ENCODE measurements around the gene CCDC14. TPM values are rescaled to one million over a fixed set of nuclear protein-coding genes. Genes with fewer than 3 reads are reported as not detected.
A peak's percentile ranks its signal among the peaks of the same experiment; 100 is the strongest.
"Not testable (repeated sequence)": the region's sequence is repeated elsewhere in the genome, so short reads cannot be mapped to it uniquely, and the experiment has no call there.

The CCDC14 gene
- total and polyA plus RNA-seq, 5 experiments from 2014 or later, result 4.6 to 44.4 (median 6.6) TPM

GRCh38 chr3:123981317-123981716 lies 20.3 kb upstream of the CCDC14 start:
- ATAC-seq, H3K36me3 Mint-ChIP-seq, H3K4me1 Mint-ChIP-seq, DNase-seq, POLR2A ChIA-PET, H3K9me3 Mint-ChIP-seq, H3K4me3 Mint-ChIP-seq, H3K27ac Mint-ChIP-seq: not testable (repeated sequence)
- H3K27me3 Mint-ChIP-seq, result peaks cover 18 to 47% (median 30%) of the 10 kb centered on the region in 5 donors

GRCh38 chr3:123980539-123980938 lies 19.5 kb upstream of the CCDC14 start:
- Mint-ChIP-seq H3K27me3 (peaks cover 18 to 45% (median 30%) of the 10 kb centered on the region in 5 donors), H3K4me3 (peak overlapping the region in 1 of 10 donors; percentile 5), H3K4me1 (peaks cover 0 to 3% (median 2%) of the 10 kb centered on the region in 4 donors), H3K36me3 (no peaks in the 10 kb centered on the region), H3K9me3 (no peaks in the 10 kb centered on the region), H3K27ac (no peak overlapping the region)
- ATAC-seq (no peak), DNase-seq (no peak)
- POLR2A ChIA-PET, result interaction anchor here (1.1 kb wide), 1 partner anchor 395 kb away, joined by 3 read pairs; no protein-coding TSS in a partner anchor

- not testable (repeated sequence) for H3K4me1 Mint-ChIP-seq, H3K36me3 Mint-ChIP-seq, H3K9me3 Mint-ChIP-seq, H3K27ac Mint-ChIP-seq
- DNase-seq (peak in 6 of 10 donors; percentile 2 to 46 (median 30)), ATAC-seq (peak; percentile 82 to 88)
- peak overlapping the region in 1 of 10 donors; percentile 5 for H3K4me3 Mint-ChIP-seq
- H3K27me3 Mint-ChIP-seq, result peaks cover 18 to 44% (median 29%) of the 10 kb centered on the region in 5 donors
- POLR2A ChIA-PET, result interaction anchor here (1.1 kb wide), 1 partner anchor 394 kb away, joined by 3 read pairs; no protein-coding TSS in a partner anchor
Measured at GRCh38 chr3:123979525-123980501, 18.8 kb upstream of the CCDC14 start.

GRCh38 chr3:123976904-123977303 lies 15.9 kb upstream of the CCDC14 start:
- Mint-ChIP-seq H3K36me3 (peaks cover 0 to 11% (median 3%) of the 10 kb centered on the region in 3 donors), H3K27me3 (peaks cover 4 to 32% (median 21%) of the 10 kb centered on the region in 5 donors)
- H3K4me1 Mint-ChIP-seq, ATAC-seq, H3K27ac Mint-ChIP-seq, H3K9me3 Mint-ChIP-seq, H3K4me3 Mint-ChIP-seq, POLR2A ChIA-PET, DNase-seq: not testable (repeated sequence)

- H3K27ac Mint-ChIP-seq, DNase-seq, H3K4me1 Mint-ChIP-seq, POLR2A ChIA-PET, H3K9me3 Mint-ChIP-seq, H3K4me3 Mint-ChIP-seq, ATAC-seq: not testable (repeated sequence)
- Mint-ChIP-seq H3K27me3 (peaks cover 8 to 37% (median 22%) of the 10 kb centered on the region in 5 donors), H3K36me3 (peaks cover 0 to 11% (median 3%) of the 10 kb centered on the region in 3 donors)
Measured at GRCh38 chr3:123976181-123976898, 15.3 kb upstream of the CCDC14 start.

GRCh38 chr3:123975030-123975429 lies 14.0 kb upstream of the CCDC14 start:
- H3K4me3 Mint-ChIP-seq, H3K27ac Mint-ChIP-seq, H3K4me1 Mint-ChIP-seq, H3K9me3 Mint-ChIP-seq, ATAC-seq, POLR2A ChIA-PET, DNase-seq: not testable (repeated sequence)
- peaks cover 0 to 11% (median 3%) of the 10 kb centered on the region in 3 donors for H3K36me3 Mint-ChIP-seq
- peaks cover 8 to 36% (median 16%) of the 10 kb centered on the region in 5 donors for H3K27me3 Mint-ChIP-seq

GRCh38 chr3:123971406-123971805 lies 10.4 kb upstream of the CCDC14 start:
- DNase-seq, result no peak
- H3K9me3 Mint-ChIP-seq, result no peaks in the 10 kb centered on the region
- no peak overlapping the region for H3K4me3 Mint-ChIP-seq
- H3K27me3 Mint-ChIP-seq, result peaks cover 17 to 42% (median 24%) of the 10 kb centered on the region in 5 donors
- no peak for ATAC-seq
- no peaks in the 10 kb centered on the region for H3K4me1 Mint-ChIP-seq
- H3K36me3 Mint-ChIP-seq, result peaks cover 0 to 11% (median 3%) of the 10 kb centered on the region in 3 donors
- POLR2A ChIA-PET, result no interaction called here
- H3K27ac Mint-ChIP-seq, result no peak overlapping the region

GRCh38 chr3:123967260-123967659 lies 6.2 kb upstream of the CCDC14 start:
- not testable (repeated sequence) for H3K9me3 Mint-ChIP-seq

GRCh38 chr3:123966799-123967198 lies 5.8 kb upstream of the CCDC14 start:
- H3K27ac Mint-ChIP-seq, H3K4me3 Mint-ChIP-seq, POLR2A ChIA-PET, H3K4me1 Mint-ChIP-seq, H3K36me3 Mint-ChIP-seq, DNase-seq, H3K9me3 Mint-ChIP-seq: not testable (repeated sequence)
- peak; percentile 77 to 85 for ATAC-seq
- peaks cover 15 to 23% (median 21%) of the 10 kb centered on the region in 5 donors for H3K27me3 Mint-ChIP-seq

More at GRCh38 chr3:123967260-123967659, 6.2 kb upstream of the CCDC14 start:
- H3K36me3 Mint-ChIP-seq, H3K4me1 Mint-ChIP-seq, DNase-seq, ATAC-seq, POLR2A ChIA-PET, H3K4me3 Mint-ChIP-seq, H3K27ac Mint-ChIP-seq: not testable (repeated sequence)
- H3K27me3 Mint-ChIP-seq, result peaks cover 17 to 25% (median 24%) of the 10 kb centered on the region in 5 donors

- H3K4me3 Mint-ChIP-seq, ATAC-seq, POLR2A ChIA-PET, H3K9me3 Mint-ChIP-seq, H3K36me3 Mint-ChIP-seq, DNase-seq, H3K27ac Mint-ChIP-seq: not testable (repeated sequence)
- H3K27me3 Mint-ChIP-seq, result peaks cover 7 to 13% (median 11%) of the 10 kb centered on the region in 5 donors
- peaks cover 2 to 14% (median 11%) of the 10 kb centered on the region in 4 donors for H3K4me1 Mint-ChIP-seq
Measured at GRCh38 chr3:123964793-123965192, 3.8 kb upstream of the CCDC14 start.

- peaks cover 7 to 35% (median 27%) of the 10 kb centered on the region in 4 donors for H3K4me1 Mint-ChIP-seq
- POLR2A ChIA-PET, result no interaction called here
- H3K9me3 Mint-ChIP-seq, result no peaks in the 10 kb centered on the region
- H3K36me3 Mint-ChIP-seq, result no peaks in the 10 kb centered on the region
- peak overlapping the region; percentile 90 to 98 (median 97) for H3K4me3 Mint-ChIP-seq
- DNase-seq (no peak), ATAC-seq (no peak)
- H3K27me3 Mint-ChIP-seq, result peaks cover 0 to 6% (median 4%) of the 10 kb centered on the region in 5 donors
- peak overlapping the region; percentile 90 to 97 (median 95) for H3K27ac Mint-ChIP-seq
Measured at GRCh38 chr3:123961508-123961856, 453 bp upstream of the CCDC14 start.

- POLR2A ChIA-PET, result no interaction called here
Measured at GRCh38 chr3:123953735-123954134, 7.3 kb downstream of the CCDC14 start.

More at GRCh38 chr3:123953735-123954134, 7.3 kb downstream of the CCDC14 start:
- Mint-ChIP-seq H3K27ac (no peak overlapping the region), H3K4me3 (no peak overlapping the region), H3K4me1 (peaks cover 6 to 11% (median 8%) of the 10 kb centered on the region in 4 donors), H3K9me3 (no peaks in the 10 kb centered on the region), H3K27me3 (no peaks in the 10 kb centered on the region), H3K36me3 (peaks cover 4 to 46% (median 10%) of the 10 kb centered on the region in 3 donors)
- no peak for DNase-seq
- ATAC-seq, result no peak
